HL-60 (cell line): ENCODE measurements around the gene PKD1L1.

Experiments used
- GABPA ChIP-seq: IDR thresholded peaks from 2 replicates; pipeline ENCODE4 v1.6.1; 2012; ENCODE audit warnings: low read depth
- POLR2AphosphoS5 ChIP-seq: IDR thresholded peaks from 2 replicates; pipeline ENCODE4 v1.6.1; 2012; ENCODE audit warnings: low read depth
- TF ChIP-seq, protein P1 (sequence below): IDR thresholded peaks from one replicate; pipeline ENCODE4 v1.5.1; 2011; ENCODE audit warnings: low read length, control low read depth, inconsistent platforms; ENCODE audit not compliant: insufficient read depth

DNA sequence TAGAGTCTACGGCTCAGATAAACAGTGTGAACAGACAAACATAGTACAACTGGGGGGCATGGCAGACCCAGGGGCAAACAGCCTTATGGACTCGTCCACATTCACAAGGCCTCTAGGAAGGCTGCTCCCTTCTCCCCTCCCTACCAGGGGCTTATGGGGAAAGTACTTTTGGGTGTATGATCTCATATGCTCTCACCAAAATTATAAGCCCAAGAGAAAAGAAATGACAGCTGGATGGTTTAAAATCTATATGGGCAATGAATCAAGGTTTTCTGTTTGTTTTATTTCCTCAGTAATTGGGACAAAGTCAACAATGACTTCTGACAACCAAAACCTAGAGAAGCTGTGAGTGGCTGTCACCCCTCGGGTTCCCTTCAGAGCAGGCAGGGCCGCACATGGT lies 144.4 kb downstream of the PKD1L1 start:
- TF ChIP-seq GABPA (no peak), POLR2AphosphoS5 (no peak)
- TF ChIP-seq, protein P1, sequence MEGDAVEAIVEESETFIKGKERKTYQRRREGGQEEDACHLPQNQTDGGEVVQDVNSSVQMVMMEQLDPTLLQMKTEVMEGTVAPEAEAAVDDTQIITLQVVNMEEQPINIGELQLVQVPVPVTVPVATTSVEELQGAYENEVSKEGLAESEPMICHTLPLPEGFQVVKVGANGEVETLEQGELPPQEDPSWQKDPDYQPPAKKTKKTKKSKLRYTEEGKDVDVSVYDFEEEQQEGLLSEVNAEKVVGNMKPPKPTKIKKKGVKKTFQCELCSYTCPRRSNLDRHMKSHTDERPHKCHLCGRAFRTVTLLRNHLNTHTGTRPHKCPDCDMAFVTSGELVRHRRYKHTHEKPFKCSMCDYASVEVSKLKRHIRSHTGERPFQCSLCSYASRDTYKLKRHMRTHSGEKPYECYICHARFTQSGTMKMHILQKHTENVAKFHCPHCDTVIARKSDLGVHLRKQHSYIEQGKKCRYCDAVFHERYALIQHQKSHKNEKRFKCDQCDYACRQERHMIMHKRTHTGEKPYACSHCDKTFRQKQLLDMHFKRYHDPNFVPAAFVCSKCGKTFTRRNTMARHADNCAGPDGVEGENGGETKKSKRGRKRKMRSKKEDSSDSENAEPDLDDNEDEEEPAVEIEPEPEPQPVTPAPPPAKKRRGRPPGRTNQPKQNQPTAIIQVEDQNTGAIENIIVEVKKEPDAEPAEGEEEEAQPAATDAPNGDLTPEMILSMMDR, result no peak
